OCI-LY3 (cell line): ENCODE data around the gene PPARG.

Source experiments
- H2AFZ ChIP-seq: fragments of 200-600, 300-600 bp; shearing (Covaris generic); 2 replicates; pipeline ENCODE4 v1.6.0; 2014; ENCODE audit warnings: antibody characterized with exemption, low read depth, low read length
- H3K27ac ChIP-seq: fragments of 200-600, 300-600 bp; sonication (generic); 2 replicates; pipeline ENCODE4 v1.5.1; 2014; ENCODE audit warnings: mild to moderate bottlenecking, low read length, moderate library complexity, mixed read lengths
- H3K27me3 ChIP-seq: fragments of 200-600, 300-600 bp; sonication (generic); 2 replicates; pipeline ENCODE4 v1.6.1; 2014; ENCODE audit warnings: low read depth, low read length, mixed read lengths
- H3K36me3 ChIP-seq: fragments of 200-600, 300-600 bp; sonication (generic); replicated peaks from 2 replicates; pipeline ENCODE3; 2014; ENCODE audit warnings: low read depth, low read length, mixed read lengths
- H3K4me1 ChIP-seq: fragments of 300-600, 200-600 bp; sonication (generic); 2 replicates; pipeline ENCODE4 v1.6.1; 2014; ENCODE audit warnings: low read length, mixed read lengths
- H3K4me2 ChIP-seq: fragments of 200-600, 300-600 bp; sonication (generic); 2 replicates; pipeline ENCODE4 v1.6.1; 2014; ENCODE audit warnings: low read length, mixed read lengths
- H3K4me3 ChIP-seq: fragments of 300-600, 200-600 bp; sonication (generic); 2 replicates; pipeline ENCODE4 v1.5.1; 2014; ENCODE audit warnings: antibody characterized with exemption, mild to moderate bottlenecking, low read length, moderate library complexity
- H3K79me2 ChIP-seq: fragments of 300-600, 200-600 bp; shearing (Covaris generic); 2 replicates; pipeline ENCODE4 v1.6.1; 2014; ENCODE audit warnings: mild to moderate bottlenecking, low read length, mixed read lengths
- H3K9ac ChIP-seq: fragments of 300-600, 200-600 bp; shearing (Covaris generic); 2 replicates; pipeline ENCODE4 v1.6.0; 2014; ENCODE audit warnings: mild to moderate bottlenecking, low read length, moderate library complexity
- H3K9me3 ChIP-seq: fragments of 200-600, 300-600 bp; shearing (Covaris generic); 2 replicates; pipeline ENCODE4 v1.6.1; 2014; ENCODE audit warnings: low read length, mixed read lengths; ENCODE audit not compliant: insufficient read depth
- H4K20me1 ChIP-seq: fragments of 200-600, 300-600 bp; sonication (generic); 2 replicates; pipeline ENCODE4 v1.6.1; 2016; ENCODE audit warnings: low read length, mixed read lengths; ENCODE audit not compliant: insufficient read depth
- CTCF ChIP-seq: fragments of 200-600, 300-600 bp; sonication (generic); IDR thresholded peaks from 2 replicates; pipeline ENCODE4 v1.5.1; 2014; ENCODE audit warnings: antibody characterized with exemption, low read length, low read depth
- EZH2phosphoT487 ChIP-seq: fragments of 200-600 bp; shearing (Covaris generic); IDR thresholded peaks from 2 replicates; pipeline ENCODE4 v1.6.1; 2018; ENCODE audit warnings: antibody characterized with exemption, mixed run types, low read depth

Gene PPARG

GRCh38 chr3:12372741-12373280, 83.9 kb downstream of the PPARG start:
- no peaks in the 10 kb centered on the region for H3K9me3 ChIP-seq
- no peaks in the 10 kb centered on the region for H4K20me1 ChIP-seq
- no peak overlapping the region for H3K4me2 ChIP-seq
- peaks cover 23% of the 10 kb centered on the region for H3K27me3 ChIP-seq
- H3K79me2 ChIP-seq, result no peaks in the 10 kb centered on the region
- no peak overlapping the region for H3K4me3 ChIP-seq
- TF ChIP-seq CTCF (no peak), EZH2phosphoT487 (no peak)
- H3K4me1 ChIP-seq, result no peaks in the 10 kb centered on the region
- H2AFZ ChIP-seq, result no peak overlapping the region
- no peak overlapping the region for H3K9ac ChIP-seq
- no peak overlapping the region for H3K27ac ChIP-seq
- H3K36me3 ChIP-seq, result no peaks in the 10 kb centered on the region

- Histone ChIP-seq H4K20me1 (no peaks in the 10 kb centered on the region), H3K79me2 (no peaks in the 10 kb centered on the region), H3K27ac (no peak overlapping the region), H3K4me2 (no peak overlapping the region), H3K9ac (no peak overlapping the region), H3K27me3 (peaks cover 20% of the 10 kb centered on the region), H3K36me3 (no peaks in the 10 kb centered on the region), H2AFZ (no peak overlapping the region), H3K4me3 (no peak overlapping the region), H3K9me3 (no peaks in the 10 kb centered on the region), H3K4me1 (no peaks in the 10 kb centered on the region)
- TF ChIP-seq EZH2phosphoT487 (no peak), CTCF (no peak)
These were observed 86.7 kb downstream of the PPARG start for GRCh38 chr3:12375572-12375971.

GRCh38 chr3:12379640-12380429, 91.0 kb downstream of the PPARG start:
- H3K27me3 ChIP-seq, result peaks cover 3% of the 10 kb centered on the region; the same call in 1 of the 2 replicates
- H3K27ac ChIP-seq, result no peak overlapping the region
- no peak overlapping the region for H3K4me3 ChIP-seq
- no peak for TF ChIP-seq EZH2phosphoT487
- no peak for TF ChIP-seq CTCF
- H2AFZ ChIP-seq, result no peak overlapping the region
- no peaks in the 10 kb centered on the region for H4K20me1 ChIP-seq
- no peak overlapping the region for H3K9ac ChIP-seq
- no peaks in the 10 kb centered on the region for H3K4me1 ChIP-seq
- H3K9me3 ChIP-seq, result no peaks in the 10 kb centered on the region
- no peak overlapping the region for H3K4me2 ChIP-seq
- H3K79me2 ChIP-seq, result no peaks in the 10 kb centered on the region
- H3K36me3 ChIP-seq, result no peaks in the 10 kb centered on the region

GRCh38 chr3:12380461-12380860, 91.6 kb downstream of the PPARG start:
- Histone ChIP-seq H3K79me2 (no peaks in the 10 kb centered on the region), H3K9me3 (no peaks in the 10 kb centered on the region), H3K4me2 (no peak overlapping the region)

More at GRCh38 chr3:12380461-12380860, 91.6 kb downstream of the PPARG start:
- Histone ChIP-seq H4K20me1 (no peaks in the 10 kb centered on the region), H3K27me3 (0 out of 2 replicates have a peak, but pooled peaks cover 3% of the 10 kb centered on the region), H3K27ac (no peak overlapping the region), H3K4me3 (no peak overlapping the region), H3K36me3 (no peaks in the 10 kb centered on the region), H2AFZ (no peak overlapping the region), H3K4me1 (no peaks in the 10 kb centered on the region), H3K9ac (no peak overlapping the region)
- TF ChIP-seq CTCF, result no peak
- TF ChIP-seq EZH2phosphoT487, result no peak
